Measurements from ENCODE around the gene CAPN12.

Gene CAPN12

DNA sequence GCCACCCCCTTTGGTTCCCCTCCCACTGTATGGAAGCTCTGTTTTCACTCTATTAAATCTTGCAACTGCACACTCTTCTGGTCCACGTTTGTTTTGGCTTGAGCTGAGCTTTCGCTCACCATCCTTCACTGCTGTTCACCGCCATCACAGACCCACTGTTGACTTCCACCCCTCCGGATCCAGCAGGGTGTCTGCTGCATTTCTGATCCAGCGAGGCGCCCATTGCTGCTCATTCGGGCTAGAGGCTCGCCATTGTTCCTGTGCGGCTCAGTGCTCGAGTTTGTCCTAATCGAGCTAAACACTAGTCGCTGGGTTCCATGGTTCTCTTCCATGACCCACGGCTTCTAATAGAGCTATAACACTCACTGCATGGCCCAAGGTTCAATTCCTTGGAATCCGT is 54.1 kb downstream of the CAPN12 start:
- no peak for DNase-seq (ENCODE audit: low spot score)
- TF ChIP-seq, protein P1, sequence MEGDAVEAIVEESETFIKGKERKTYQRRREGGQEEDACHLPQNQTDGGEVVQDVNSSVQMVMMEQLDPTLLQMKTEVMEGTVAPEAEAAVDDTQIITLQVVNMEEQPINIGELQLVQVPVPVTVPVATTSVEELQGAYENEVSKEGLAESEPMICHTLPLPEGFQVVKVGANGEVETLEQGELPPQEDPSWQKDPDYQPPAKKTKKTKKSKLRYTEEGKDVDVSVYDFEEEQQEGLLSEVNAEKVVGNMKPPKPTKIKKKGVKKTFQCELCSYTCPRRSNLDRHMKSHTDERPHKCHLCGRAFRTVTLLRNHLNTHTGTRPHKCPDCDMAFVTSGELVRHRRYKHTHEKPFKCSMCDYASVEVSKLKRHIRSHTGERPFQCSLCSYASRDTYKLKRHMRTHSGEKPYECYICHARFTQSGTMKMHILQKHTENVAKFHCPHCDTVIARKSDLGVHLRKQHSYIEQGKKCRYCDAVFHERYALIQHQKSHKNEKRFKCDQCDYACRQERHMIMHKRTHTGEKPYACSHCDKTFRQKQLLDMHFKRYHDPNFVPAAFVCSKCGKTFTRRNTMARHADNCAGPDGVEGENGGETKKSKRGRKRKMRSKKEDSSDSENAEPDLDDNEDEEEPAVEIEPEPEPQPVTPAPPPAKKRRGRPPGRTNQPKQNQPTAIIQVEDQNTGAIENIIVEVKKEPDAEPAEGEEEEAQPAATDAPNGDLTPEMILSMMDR (IDR thresholded peaks at IDR 0.05; ENCODE audit: extremely low read depth, insufficient read depth, missing control alignments) = no peak
- in situ Hi-C loops (cut with MboI; ENCODE audit: low pct_unique_long_range_greater_than_20kb, low sequenced_read_pairs, unreplicated experiment) = no loop called here

DNA sequence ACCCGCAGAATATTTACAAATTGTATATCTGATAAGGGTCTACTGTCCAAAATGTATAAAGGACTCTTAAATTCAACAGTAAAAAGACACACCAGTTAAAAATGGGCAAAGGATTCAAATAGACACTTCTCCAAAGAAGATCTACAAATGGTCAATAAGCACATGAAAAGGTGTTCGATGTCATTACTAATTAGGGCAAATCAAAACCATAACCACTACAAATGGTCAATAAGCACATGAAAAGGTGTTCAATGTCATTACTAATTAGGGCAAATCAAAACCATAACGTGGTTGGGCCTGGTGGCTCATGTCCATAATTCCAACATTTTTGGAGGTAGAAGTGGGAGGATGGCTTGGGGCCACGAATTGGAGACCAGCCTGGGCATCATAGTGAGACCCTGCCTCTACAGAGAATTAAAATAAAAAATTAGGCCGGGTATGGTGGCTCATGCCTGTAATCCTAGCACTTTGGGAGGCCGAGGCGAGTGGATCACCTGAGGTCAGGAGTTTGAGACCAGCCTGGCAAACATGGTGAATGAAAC is 56.4 kb downstream of the CAPN12 start:
- TF ChIP-seq, protein P1 (IDR thresholded peaks at IDR 0.05; ENCODE audit: extremely low read depth, insufficient read depth, missing control alignments) = no peak
- DNase-seq (ENCODE audit: low spot score) = no peak
- in situ Hi-C loops (cut with MboI; ENCODE audit: low pct_unique_long_range_greater_than_20kb, low sequenced_read_pairs, unreplicated experiment) = no loop called here

DNA sequence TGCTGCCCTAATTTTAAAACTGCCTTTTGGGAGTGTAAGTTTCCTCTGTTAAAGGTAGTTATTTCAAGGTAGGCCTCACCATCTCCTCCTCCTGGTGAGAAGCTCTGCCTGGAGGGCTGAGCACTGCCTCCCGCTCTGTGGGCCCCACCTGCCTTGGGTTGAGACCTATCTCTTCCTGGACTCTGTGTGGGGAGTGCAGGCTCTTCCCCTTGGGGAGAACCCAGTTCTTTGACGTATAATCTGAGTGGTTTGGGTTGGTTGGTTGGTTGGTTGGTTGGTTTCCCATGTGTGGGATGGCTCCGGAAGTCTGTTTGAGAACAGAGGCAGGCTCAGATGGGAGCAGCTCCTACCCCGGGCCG is 57.8 kb downstream of the CAPN12 start:
- TF ChIP-seq, protein P1 (IDR thresholded peaks at IDR 0.05; ENCODE audit: extremely low read depth, insufficient read depth, missing control alignments) = peak; percentile 19
- DNase-seq (ENCODE audit: low spot score) = peak; percentile 62
- in situ Hi-C loops (cut with MboI; ENCODE audit: low pct_unique_long_range_greater_than_20kb, low sequenced_read_pairs, unreplicated experiment) = no loop called here

DNA sequence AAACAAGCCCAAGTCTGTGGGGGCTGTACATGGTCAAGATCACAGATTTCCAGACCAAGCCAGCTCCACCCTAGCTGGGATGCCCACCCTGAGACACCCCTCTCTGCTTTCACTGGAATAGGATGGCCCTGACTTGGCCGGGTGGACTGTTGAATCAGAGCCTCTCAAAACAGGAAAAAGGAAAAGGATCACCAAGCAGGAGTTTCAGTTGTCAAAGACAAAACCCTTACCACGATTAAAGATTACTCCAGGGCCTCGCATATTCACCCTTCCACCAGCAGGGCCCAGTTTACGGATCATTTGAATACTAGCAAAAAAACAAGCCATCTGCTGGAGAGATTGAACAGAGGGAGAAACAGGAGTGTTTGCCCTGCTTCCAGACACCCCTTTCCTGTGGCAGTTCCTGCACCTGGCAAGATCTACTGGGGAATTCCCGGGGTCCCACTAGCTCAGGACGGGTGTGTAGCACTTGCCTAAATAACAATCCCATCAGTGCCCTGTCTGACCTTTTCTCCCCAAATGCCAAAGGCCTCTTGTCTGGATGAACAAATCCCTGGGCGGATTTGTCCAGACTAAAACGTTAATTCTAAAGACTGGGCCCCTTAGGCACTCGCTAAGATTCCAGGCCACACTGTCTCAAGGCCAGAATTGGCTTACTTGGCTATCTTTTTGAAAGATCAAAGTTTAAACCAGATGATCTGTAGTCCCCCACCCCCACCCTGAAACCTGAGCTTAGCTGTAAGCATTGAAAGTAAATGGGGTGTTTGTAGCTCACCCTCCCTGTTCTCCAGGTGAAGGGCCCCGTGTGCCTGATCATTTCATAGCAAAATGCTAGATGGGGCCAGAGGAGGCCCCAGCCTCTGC is 58.4 kb downstream of the CAPN12 start:
- in situ Hi-C loops (cut with MboI; ENCODE audit: low pct_unique_long_range_greater_than_20kb, low sequenced_read_pairs, unreplicated experiment) = no loop called here
- peak; percentile 59 for DNase-seq (ENCODE audit: low spot score)
- TF ChIP-seq, protein P1 (IDR thresholded peaks at IDR 0.05; ENCODE audit: extremely low read depth, insufficient read depth, missing control alignments) = no peak

DNA sequence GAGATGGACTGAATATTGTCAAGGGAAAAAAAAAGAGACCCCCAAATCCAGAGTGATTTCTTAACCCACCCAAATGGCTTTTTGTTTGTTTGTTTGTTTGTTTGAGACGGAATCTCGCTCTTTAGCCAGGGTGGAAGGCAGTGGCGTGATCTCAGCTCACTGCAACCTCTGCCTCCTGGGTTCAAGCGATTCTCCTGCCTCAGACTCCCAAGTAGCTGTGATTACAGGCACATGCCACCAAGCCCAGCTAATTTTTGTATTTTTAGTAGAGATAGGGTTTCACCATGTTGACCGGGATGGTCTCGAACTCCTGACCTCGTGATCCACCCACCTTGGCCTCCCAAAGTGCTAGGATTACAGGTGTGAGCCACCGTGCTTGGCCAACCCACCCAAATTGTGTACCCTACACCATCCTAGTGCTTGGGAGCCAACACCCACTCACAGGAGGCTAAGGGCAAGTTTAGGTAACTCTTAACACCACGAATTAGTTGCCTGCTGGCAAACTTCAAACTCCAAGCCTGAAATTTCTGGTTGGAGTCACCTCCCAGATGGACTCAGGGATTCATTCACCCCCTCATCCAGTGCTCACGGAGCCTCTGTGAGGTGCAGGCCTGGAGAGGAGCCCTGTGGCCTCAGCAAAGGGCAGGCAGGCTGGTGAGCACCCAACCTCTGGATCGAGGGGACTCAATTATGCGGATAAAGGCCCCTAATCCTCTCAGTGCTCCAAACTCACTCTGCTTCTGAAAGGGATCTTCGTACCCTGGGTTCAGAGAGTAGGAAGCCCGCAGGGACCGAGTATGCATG is 59.2 kb downstream of the CAPN12 start:
- TF ChIP-seq, protein P1 (IDR thresholded peaks at IDR 0.05; ENCODE audit: extremely low read depth, insufficient read depth, missing control alignments) = no peak
- DNase-seq (ENCODE audit: low spot score) = no peak
- in situ Hi-C loops (cut with MboI; ENCODE audit: low pct_unique_long_range_greater_than_20kb, low sequenced_read_pairs, unreplicated experiment) = no loop called here

DNA sequence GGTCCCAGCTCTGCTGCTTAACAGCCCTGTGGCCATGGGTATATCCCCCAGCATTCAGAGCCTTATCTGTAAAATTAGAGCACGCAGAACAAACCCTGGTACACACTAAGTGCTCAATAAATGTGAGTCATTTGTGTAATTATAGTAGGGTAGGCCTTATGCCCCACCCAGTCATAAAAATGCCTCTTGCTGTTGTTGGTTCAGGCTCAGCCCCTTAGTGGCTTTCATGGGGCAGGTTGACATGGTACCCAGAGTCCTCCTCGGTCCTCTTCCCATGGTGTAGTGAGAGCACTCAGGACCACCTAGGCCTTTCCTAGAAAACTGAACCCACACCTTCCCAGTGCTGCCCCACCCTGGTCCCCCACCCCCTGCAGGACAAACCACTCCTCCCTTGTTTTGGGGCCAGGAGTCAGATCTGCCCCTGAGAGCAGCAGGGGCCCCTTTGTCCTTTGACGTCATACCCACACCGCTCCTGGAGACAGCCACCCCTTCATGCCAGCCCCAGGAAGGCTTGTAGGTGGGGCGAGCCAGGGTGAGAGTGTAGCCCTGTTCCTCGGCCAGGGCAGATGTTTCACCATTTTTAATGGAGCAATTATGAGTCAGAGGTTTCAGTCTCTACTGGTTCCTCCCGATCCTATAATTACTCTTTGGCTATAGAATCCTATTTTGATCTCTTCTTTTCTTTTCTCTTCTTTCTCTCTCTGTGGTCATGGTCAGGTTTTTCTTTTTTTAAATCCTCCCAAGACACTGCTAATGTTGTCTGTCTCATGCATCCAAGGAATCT is 60.0 kb downstream of the CAPN12 start:
- TF ChIP-seq, protein P1 (IDR thresholded peaks at IDR 0.05; ENCODE audit: extremely low read depth, insufficient read depth, missing control alignments) = no peak
- DNase-seq (ENCODE audit: low spot score) = no peak
- in situ Hi-C loops (cut with MboI; ENCODE audit: low pct_unique_long_range_greater_than_20kb, low sequenced_read_pairs, unreplicated experiment) = no loop called here

Data from GM13977 (cell line).